Keratinocyte (primary cell): ENCODE data around the gene NDUFS6. TPM values are rescaled to one million over a fixed set of nuclear protein-coding genes. Genes with fewer than 3 reads are reported as not detected.

Experiments
- DNase-seq: peaks from one replicate; pipeline ENCODE4 v3.0.0-alpha.2; 2011; ENCODE audit warnings: low read depth, missing footprints, low spot score
- FAIRE-seq: peaks from 2 replicates; lab custom pipeline; 2011; peaks lifted over from hg19 to GRCh38; lab: Jason Lieb, UNC
- H2AFZ ChIP-seq: 2 replicates; pipeline ENCODE4 v1.6.0; 2012; ENCODE audit warnings: low read length, control low read depth, inconsistent platforms; ENCODE audit not compliant: control insufficient read depth
- H3K27ac ChIP-seq: 2 replicates; pipeline ENCODE4 v1.5.1; 2011; ENCODE audit warnings: low read length; ENCODE audit not compliant: control insufficient read depth, insufficient read depth
- H3K27me3 ChIP-seq: 3 replicates; pipeline ENCODE4 v1.6.0; 2011; ENCODE audit warnings: low read length; ENCODE audit not compliant: control insufficient read depth, insufficient read depth; ENCODE audit errors: extremely low read depth
- H3K36me3 ChIP-seq, 2 experiments: 2 replicates in 1 of 2; 3 replicates in 1 of 2; pipeline ENCODE4 v1.5.1; 2011; ENCODE audit warnings: low read length in 2 of 2, mild to moderate bottlenecking in 1 of 2; ENCODE audit not compliant: control insufficient read depth in 2 of 2, insufficient read depth in 2 of 2; ENCODE audit errors: extremely low read depth in 1 of 2
- H3K4me1 ChIP-seq: 3 replicates; pipeline ENCODE4 v1.5.1; 2011; ENCODE audit warnings: low read length; ENCODE audit not compliant: control insufficient read depth, insufficient read depth; ENCODE audit errors: extremely low read depth
- H3K4me2 ChIP-seq: 3 replicates; pipeline ENCODE4 v1.6.0; 2011; ENCODE audit warnings: low read depth, low read length; ENCODE audit not compliant: control insufficient read depth, insufficient read depth; ENCODE audit errors: extremely low read depth
- H3K4me3 ChIP-seq, 3 experiments: fragments of 200-600 bp in 1 of 3; sonication (generic) in 1 of 3; 2 replicates in 2 of 3; 3 replicates in 1 of 3; pipeline ENCODE4 v1.5.1; 2011 to 2016; ENCODE audit warnings: low read length in 3 of 3, mild to moderate bottlenecking in 3 of 3, control low read depth in 2 of 3, inconsistent platforms in 1 of 3, low read depth in 1 of 3, mixed read lengths in 1 of 3, mixed run types in 1 of 3, moderate library complexity in 1 of 3; ENCODE audit not compliant: control insufficient read depth in 2 of 3, insufficient read depth in 2 of 3; ENCODE audit errors: extremely low read depth in 1 of 3
- H3K79me2 ChIP-seq: 2 replicates; pipeline ENCODE4 v1.6.0; 2012; ENCODE audit warnings: low read length; ENCODE audit not compliant: control insufficient read depth, insufficient read depth
- H3K9ac ChIP-seq: 3 replicates; pipeline ENCODE4 v1.6.0; 2011; ENCODE audit warnings: low read length; ENCODE audit not compliant: control insufficient read depth, insufficient read depth; ENCODE audit errors: extremely low read depth
- H3K9me1 ChIP-seq: 3 replicates; pipeline ENCODE4 v1.6.0; 2011; ENCODE audit warnings: low read length; ENCODE audit not compliant: control insufficient read depth, insufficient read depth; ENCODE audit errors: extremely low read depth
- H3K9me3 ChIP-seq: 2 replicates; pipeline ENCODE4 v1.5.1; 2012; ENCODE audit warnings: low read depth, low read length; ENCODE audit not compliant: control insufficient read depth
- H4K20me1 ChIP-seq: 3 replicates; pipeline ENCODE4 v1.6.0; 2011; ENCODE audit warnings: low read length; ENCODE audit not compliant: control insufficient read depth, insufficient read depth; ENCODE audit errors: extremely low read depth
- dilution Hi-C: fragments of 300-500 bp; cut with MboI; formaldehyde crosslinking; loops from one replicate; pipeline ENCODE4 v1.7.0; 2020; ENCODE audit warnings: low sequenced_read_pairs; ENCODE audit not compliant: extremely low pct_ligation_motif_present
- polyA plus RNA-seq, 5 experiments: library from polyadenylated mRNA; depleted of rRNA in 3 of 5; stranded (reverse) in 3 of 5; stranded (forward) in 1 of 5; unstranded in 1 of 5; fragments of >200 nt; gene quantifications; 1 replicate in 1 of 5; 2 replicates in 3 of 5; 3 replicates in 1 of 5; pipeline versions ENCODE4 v1.2.1 to v1.2.3, GENCODE V29; 2011 to 2012; ENCODE audit warnings: missing spikeins in 2 of 5, low read depth in 1 of 5, low replicate concordance in 1 of 5
- TF ChIP-seq, protein P1 (sequence below), 3 experiments: IDR thresholded peaks in 1 of 3; conservative IDR thresholded peaks in 1 of 3; optimal IDR thresholded peaks in 1 of 3; 2 replicates in 2 of 3; 3 replicates in 1 of 3; pipeline versions ENCODE3 to v1.5.1; 2011; ENCODE audit warnings: low read length in 3 of 3, mild to moderate bottlenecking in 3 of 3, moderate library complexity in 2 of 3, control low read depth in 1 of 3, inconsistent platforms in 1 of 3; ENCODE audit not compliant: insufficient read depth in 2 of 3; ENCODE audit errors: extremely low read depth in 1 of 3

The NDUFS6 gene
- polyA plus RNA-seq, 1 donor (not counting 4 experiments of a cell fraction or from before 2014, with no cell fraction given), result 66.3 TPM

DNA sequence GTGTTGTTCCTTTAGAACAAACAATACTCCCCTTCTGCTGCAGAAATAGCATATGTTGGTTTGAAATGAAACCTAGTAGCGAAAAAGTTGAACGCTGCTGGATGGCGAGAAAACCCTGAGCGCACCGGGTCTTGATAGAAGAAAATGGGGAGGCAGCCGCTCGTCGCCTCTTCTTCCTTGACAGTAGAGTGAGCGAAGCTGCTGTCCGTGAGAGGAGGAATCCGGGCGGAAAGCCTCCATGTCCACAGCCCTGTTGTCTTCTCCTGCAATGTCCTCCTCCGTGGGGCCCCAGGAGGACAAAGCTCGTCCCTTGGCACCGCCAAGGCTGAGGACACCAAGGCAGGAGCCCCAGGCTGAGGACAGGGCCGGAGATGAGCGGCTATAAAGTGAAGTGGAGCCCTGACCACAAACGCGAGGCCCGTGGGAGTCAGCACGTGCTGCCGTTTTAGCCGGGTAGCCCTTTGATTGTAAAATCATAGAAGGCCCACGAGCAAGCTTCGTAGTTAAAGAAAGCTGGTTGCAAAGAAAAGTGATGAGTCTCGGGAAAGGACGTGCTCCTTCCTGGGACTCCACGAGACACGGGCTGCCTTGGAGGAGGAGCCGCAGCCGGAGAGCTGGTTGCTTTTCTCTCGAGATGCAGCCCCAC, 37.1 kb upstream of the NDUFS6 start:
- no peaks in the 10 kb centered on the region for H3K27me3 ChIP-seq
- H3K4me1 ChIP-seq, result no peaks in the 10 kb centered on the region
- DNase-seq (no peak), FAIRE-seq (no peak)
- no peaks in the 10 kb centered on the region for H4K20me1 ChIP-seq
- no peaks in the 10 kb centered on the region for H3K79me2 ChIP-seq
- no peaks in the 10 kb centered on the region for H3K36me3 ChIP-seq
- H3K4me2 ChIP-seq, result no peak overlapping the region
- dilution Hi-C loops, result no loop called here
- H3K4me3 ChIP-seq, result no peak overlapping the region
- no peaks in the 10 kb centered on the region for H3K9me3 ChIP-seq
- no peak overlapping the region for H3K9ac ChIP-seq
- TF ChIP-seq, protein P1, sequence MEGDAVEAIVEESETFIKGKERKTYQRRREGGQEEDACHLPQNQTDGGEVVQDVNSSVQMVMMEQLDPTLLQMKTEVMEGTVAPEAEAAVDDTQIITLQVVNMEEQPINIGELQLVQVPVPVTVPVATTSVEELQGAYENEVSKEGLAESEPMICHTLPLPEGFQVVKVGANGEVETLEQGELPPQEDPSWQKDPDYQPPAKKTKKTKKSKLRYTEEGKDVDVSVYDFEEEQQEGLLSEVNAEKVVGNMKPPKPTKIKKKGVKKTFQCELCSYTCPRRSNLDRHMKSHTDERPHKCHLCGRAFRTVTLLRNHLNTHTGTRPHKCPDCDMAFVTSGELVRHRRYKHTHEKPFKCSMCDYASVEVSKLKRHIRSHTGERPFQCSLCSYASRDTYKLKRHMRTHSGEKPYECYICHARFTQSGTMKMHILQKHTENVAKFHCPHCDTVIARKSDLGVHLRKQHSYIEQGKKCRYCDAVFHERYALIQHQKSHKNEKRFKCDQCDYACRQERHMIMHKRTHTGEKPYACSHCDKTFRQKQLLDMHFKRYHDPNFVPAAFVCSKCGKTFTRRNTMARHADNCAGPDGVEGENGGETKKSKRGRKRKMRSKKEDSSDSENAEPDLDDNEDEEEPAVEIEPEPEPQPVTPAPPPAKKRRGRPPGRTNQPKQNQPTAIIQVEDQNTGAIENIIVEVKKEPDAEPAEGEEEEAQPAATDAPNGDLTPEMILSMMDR (optimal IDR thresholded peaks at IDR 0.05 in 1 of 3, IDR thresholded peaks at IDR 0.05 in 1 of 3, conservative IDR thresholded peaks at IDR 0.05 in 1 of 3; ENCODE audit: extremely low read depth in 1 of 3, insufficient read depth in 2 of 3, low read length in 3 of 3), result no peak
- H2AFZ ChIP-seq, result no peak overlapping the region
- no peak overlapping the region for H3K27ac ChIP-seq
- no peaks in the 10 kb centered on the region for H3K9me1 ChIP-seq

DNA sequence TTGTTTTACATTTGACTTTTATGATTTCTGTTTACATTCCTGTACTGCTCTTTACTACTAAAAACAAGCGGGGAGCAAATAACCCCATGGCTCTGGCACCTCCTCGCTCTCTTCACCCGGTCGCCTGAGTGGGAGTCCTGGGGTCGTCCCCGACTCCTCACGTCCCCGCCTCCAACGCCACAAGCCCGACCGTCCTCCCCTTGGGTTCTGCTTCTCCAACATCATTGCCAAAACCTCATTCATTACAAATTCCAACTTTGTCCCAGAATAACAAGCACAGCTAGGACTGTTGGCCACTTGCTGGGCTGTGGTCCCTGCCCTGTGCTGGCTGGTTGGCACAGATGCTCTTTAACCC, 36.6 kb upstream of the NDUFS6 start:
- Histone ChIP-seq H4K20me1 (no peaks in the 10 kb centered on the region), H3K27me3 (no peaks in the 10 kb centered on the region), H3K9ac (no peak overlapping the region), H3K79me2 (no peaks in the 10 kb centered on the region), H2AFZ (no peak overlapping the region), H3K27ac (no peak overlapping the region), H3K36me3 (no peaks in the 10 kb centered on the region), H3K4me3 (no peak overlapping the region), H3K4me2 (no peak overlapping the region), H3K9me3 (no peaks in the 10 kb centered on the region), H3K9me1 (no peaks in the 10 kb centered on the region), H3K4me1 (no peaks in the 10 kb centered on the region)
- DNase-seq (no peak), FAIRE-seq (no peak)
- dilution Hi-C loops, result no loop called here
- TF ChIP-seq, protein P1 (optimal IDR thresholded peaks at IDR 0.05 in 1 of 3, IDR thresholded peaks at IDR 0.05 in 1 of 3, conservative IDR thresholded peaks at IDR 0.05 in 1 of 3; ENCODE audit: extremely low read depth in 1 of 3, insufficient read depth in 2 of 3, low read length in 3 of 3), result no peak
